Myocyte (in vitro differentiated cells): Measurements from ENCODE around the gene WDR3. TPM values are rescaled to one million over a fixed set of nuclear protein-coding genes. Genes with fewer than 3 reads are reported as not detected.
"Not testable (repeated sequence)": the region's sequence is repeated elsewhere in the genome, so short reads cannot be mapped to it uniquely, and the experiment has no call there.

ENCODE experiments used
- DNase-seq: peaks from one replicate; pipeline ENCODE4 v3.0.0-alpha.2; 2012; ENCODE audit warnings: low read depth
- polyA plus RNA-seq: library from polyadenylated mRNA; unstranded; fragments of >200 nt; gene quantifications from one replicate; pipeline ENCODE4 v1.2.1, GENCODE V29; 2012; ENCODE audit warnings: missing spikeins
- total RNA-seq: library from RNA; depleted of rRNA; stranded (reverse); fragments of >200 nt; gene quantifications from 2 replicates; pipeline ENCODE4 v1.2.3, GENCODE V29; 2014

WDR3 gene
- total RNA-seq: 22.0 and 39.8 TPM in 2 replicates
- polyA plus RNA-seq: 13.4 TPM

DNA sequence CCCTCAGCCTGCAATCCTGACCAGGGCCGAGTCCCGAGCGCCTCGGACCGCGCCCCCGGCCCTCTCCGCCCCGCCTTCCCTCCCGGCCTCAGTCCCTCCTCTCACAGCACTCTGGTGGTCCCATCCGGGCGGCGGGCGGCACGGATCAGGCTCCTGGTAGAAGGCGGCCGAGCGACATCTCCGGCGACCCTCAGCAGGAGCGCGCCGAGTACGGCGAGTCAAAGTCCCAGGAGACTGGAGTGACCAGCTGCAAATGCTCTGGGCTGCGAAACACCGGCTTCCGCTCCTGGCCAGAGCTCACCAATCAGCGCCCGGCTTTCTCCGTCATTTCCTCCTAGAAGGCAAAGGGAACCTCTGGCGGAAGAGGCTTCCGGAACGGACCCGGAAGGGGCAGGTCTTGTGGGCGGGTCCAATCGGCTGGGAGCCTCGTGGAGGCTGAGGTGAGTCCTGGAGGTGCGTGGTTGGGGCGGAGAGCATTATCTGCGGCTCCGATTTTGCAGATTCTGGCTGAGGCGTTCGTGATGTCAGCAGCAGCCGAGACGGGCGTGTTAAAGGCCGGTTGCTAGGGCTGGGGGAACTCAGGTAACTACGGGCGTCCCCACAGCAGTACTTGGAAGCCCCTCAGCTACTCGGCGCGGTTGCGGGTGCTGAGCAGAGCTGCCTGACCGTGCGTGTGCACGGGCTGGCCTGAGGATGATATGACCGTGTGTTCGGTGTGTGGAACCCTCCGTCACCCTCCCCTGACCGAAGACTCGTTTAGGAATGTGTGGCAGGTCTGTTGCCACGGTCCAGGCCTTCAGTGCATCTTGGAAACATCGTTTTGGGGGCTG is at the start of gene WDR3, which contains the start of gene GDAP2:
Gene WDR3 (plus strand): TSS at position 397 of the 830 bp plus-strand sequence. CDS start 3,581 bp downstream, outside the sequence.
Gene GDAP2 (minus strand): TSS at position 279 of the 830 bp plus-strand sequence. CDS start 9,264 bp downstream, outside the sequence.
- DNase-seq: peak; percentile 99

DNA sequence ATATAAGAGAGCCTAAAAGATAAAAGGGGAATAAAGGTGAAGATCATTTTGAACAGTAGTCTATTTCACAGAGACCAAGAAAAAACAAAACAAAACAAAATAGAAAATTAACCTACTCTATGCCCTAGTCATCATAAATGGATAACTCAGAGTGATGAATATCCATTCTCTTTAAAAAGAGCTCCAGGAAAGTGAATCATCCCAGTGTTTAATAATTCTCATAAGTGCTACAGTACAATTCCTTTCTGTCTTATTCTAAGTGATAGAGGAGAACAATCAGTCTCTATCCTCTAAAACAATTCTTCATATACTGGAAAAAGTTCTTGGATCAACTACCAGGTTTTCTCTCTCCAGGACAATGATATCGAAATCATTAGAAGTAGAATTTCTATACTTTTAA is 45.9 kb upstream of the WDR3 start:
- no peak for DNase-seq

- peak; percentile 13 for DNase-seq
These were observed 43.3 kb upstream of the WDR3 start for GRCh38 chr1:117886101-117886795.

GRCh38 chr1:117890452-117890851 is 39.1 kb upstream of the WDR3 start:
- DNase-seq: no peak

DNA sequence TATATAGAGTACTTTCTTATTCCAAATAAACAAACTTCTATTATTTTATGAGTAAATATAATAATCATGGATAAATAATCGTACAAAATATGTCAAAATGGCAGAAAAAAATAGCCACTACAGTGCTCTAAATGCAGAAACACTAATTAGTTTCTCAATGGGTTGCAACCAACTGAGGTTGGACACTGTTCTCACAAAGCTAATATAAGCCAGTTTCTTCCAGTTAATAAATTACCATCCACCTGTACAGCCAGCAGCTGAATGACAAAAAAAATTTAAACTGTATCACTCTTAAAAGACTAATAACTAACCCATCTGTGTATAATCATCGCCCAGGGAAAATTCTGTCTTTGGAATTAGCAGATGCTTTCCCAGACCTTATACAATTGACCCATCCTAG is 37.0 kb upstream of the WDR3 start:
- no peak for DNase-seq

- DNase-seq: no peak
These were observed 35.5 kb upstream of the WDR3 start for GRCh38 chr1:117894078-117894477.

DNA sequence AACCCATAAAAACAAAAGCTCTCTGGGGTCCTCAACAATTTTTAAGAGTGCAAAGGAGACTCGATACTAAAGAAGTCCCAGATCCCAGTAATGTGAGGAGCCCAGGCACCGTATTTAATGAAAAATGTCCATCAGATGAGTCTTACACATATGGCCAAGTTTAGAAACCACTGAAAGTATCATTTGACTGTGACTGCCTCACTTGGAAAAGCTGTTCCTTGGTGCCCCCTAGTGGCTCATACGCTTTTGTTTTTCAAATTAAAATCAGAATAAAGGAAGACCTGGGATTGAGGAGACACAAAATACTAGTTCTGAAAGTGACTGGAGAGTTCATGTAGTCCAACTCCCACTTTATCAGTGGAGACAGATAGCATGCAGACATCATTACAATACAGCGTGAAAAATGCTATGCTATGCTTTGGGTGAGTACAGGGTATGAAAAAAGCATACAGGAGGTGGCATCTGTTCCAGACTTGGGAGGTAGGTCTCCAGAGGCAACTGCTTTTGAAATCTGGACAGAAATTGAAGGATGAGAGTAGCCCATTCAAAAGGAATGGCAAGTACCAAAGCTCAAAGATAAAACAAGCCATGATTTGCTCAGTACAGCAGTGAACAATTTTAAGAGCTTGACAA is 33.9 kb upstream of the WDR3 start:
- DNase-seq: peak; percentile 85

DNA sequence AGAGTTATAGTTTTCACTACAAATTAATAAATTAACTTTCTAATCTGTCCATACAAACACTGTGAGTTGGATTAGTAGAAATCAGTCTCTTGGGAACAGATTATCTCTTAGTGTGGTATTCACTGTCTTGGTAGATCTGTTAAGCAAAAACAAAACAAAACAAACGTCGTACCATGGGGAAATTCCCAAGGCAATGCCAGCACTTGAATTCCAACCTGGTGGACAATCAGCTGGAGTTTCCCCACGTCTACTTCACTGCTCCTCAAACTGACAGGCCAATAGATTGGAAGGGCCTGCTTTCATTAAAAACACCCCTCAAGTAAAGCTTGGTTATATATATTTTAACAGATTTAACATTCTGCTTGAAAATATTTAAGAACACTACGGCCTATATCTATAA is 32.0 kb upstream of the WDR3 start:
- no peak for DNase-seq

DNA sequence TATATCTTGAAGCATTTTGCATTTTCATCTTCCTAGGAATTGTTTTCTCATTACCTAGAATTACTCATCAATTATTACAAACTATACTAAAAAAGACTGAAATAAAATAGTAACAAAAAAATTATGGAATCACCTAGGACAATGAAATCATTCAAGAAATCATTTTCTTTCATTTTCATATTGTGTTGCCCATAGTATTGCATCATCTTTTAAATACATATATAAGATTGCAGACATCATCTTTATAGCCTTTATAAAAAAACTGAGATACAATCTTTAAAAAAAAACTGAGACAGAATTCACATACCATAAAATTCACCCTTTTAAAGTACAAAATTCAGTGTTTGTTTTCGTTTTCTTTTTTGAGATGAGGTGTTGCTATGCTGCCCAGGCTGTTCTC is 29.7 kb upstream of the WDR3 start:
- DNase-seq: no peak

DNA sequence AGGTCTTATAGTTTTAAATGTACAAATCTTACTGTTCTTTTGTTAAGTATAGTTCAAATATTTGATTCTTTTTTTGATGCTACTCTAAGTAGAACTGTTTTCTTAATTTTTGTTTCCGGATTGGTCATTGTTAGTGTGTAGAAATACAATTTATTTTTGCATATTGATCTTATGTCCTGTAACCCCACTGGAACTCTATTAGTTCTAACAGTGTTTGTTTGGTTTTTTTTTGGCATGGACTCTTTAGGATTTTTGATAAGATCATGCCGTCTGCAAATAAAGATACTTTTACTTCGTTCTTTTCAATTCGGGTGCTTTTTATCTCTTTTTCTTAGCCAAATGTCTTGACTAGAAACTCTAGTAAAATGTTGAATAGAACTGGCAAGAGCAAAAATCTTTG is 26.6 kb upstream of the WDR3 start:
- no peak for DNase-seq

DNA sequence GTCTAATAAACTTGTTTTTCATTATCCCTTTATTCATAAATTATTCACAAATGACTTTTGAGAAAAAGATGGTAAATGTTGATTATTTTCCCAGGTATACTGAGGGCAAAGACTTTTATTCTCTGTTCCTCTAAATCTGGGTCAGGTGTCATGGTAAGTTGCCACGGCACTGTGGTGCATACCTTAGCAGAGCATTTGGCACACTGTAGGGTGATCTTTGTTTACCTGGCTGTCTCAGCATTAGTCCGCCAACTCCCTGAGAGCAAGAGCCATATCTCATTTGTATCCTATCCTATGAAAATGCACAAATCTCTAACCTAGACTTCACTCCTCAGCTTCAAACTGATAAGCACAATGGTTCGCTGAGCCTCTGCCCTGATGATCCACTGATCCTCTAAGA is 25.1 kb upstream of the WDR3 start:
- no peak for DNase-seq

- DNase-seq: no peak
These were observed 24.5 kb upstream of the WDR3 start for GRCh38 chr1:117905019-117905418.

GRCh38 chr1:117911051-117911450 is 18.5 kb upstream of the WDR3 start:
- DNase-seq: no peak

DNA sequence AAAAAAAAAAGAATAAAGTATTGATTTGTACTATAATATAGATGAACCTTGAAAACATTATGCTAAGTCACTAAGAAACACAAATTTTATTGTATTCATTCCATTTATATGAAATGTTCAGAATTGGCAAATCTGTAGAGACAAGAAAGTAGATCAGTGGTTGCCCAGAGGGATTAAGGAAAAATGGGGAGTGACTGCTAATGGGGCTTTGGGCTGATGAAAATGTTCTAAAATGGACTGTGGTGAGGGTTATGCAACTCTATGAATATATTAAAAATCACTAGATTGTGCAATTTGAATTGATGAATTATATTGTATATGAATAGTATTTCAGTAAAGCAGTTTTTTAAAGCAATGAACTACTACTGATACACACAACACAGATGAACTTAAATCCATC is 10.2 kb upstream of the WDR3 start:
- no peak for DNase-seq

GRCh38 chr1:117921991-117922390 is 7.5 kb upstream of the WDR3 start:
- no peak for DNase-seq

DNA sequence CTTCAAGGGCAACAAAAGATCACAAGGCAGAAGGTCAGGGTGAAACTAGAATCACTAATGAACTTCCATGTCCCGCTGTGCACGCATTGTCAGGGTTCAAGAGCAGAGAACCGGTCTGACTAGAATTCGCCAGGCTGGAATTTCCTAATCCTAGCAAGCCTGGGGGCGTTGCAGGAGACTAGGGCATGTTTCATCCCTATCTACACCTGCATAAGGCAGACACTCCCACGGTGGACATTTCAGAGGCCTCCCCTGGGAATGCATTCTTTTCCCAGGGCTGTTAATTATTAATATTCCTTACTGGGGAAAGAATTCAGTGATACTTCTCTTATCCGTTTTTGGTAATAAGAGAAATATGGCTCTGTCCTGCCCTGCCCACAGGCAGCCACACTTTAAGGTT is 6.8 kb upstream of the WDR3 start:
- not testable (repeated sequence) for DNase-seq

DNA sequence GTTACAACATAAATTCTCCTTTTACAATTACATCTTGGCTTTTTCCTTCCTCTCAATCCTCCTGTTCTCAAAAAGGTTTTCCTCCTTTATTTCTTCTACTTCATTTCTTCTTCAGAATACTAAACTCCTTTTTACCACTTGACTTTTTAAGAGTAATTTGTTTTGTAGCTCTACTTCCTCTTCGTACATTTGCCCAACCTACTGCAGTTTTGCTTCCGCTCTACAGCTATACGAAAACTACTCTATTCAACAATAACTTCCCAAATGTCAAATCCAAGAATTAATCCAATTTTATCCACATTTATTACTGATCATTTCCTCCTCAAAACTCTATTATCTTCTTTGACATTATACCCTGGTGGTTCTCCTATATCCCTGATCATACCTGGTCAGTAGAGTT is 3.6 kb upstream of the WDR3 start:
- DNase-seq: no peak

DNA sequence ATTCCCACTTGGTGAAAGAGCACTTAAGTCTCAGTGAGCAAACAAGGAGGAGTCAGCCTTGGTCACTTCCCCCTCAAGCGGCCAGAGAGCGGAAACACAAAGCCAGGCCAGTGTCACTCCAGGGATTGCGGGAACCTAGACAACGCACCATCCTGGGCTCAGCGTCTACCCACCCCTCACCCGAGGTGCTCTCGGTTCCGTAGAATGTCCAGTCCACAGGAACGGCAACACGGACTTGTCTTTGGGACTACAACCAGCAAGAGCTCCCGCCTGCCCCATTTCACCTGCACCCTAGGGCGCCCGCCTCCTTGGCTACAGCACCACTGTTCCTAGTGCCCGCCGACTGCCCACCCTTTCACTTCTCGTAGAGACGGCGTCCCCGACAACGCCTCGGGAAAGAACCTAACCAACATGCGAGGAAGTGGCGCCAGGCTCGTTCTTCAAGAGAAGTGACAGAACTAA is 627 bp upstream of the WDR3 start:
- peak; percentile 76 for DNase-seq

DNA sequence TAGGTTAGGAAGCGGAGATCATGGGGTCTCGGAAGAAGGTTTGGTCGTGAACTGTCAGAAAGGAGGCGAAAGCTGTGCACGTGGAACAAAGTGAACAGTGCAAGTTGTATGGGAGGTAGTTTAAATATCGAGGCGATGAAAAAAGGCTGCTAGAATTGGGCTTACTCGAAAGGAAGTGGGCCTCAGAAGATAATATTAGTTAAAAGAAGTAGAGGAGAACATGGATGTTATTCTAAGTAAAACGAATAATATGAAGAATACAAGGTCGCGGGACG is 571 bp downstream of the WDR3 start:
- no peak for DNase-seq

DNA sequence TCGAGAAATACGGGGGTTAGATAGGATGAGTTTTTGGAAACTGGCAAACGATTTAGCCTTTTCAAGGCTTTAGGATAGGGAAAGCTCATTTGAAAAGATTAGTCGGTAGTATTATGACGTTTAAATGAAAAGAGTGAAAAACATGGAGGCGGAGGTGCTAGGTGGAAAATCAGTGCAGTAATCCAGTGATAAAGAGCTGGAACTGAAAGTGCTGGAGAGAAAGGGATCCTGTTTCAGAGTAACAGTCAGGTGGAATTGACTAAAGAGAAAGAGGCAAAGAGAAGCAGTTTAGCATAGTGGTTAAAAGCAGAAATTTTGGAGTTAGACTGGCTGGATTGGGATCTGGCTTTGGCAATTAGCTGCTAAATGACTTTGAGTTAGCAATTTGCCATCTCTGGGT is 945 bp downstream of the WDR3 start:
- peak; percentile 3 for DNase-seq

- DNase-seq: no peak
These were observed 3.0 kb downstream of the WDR3 start for GRCh38 chr1:117932576-117932975.

DNA sequence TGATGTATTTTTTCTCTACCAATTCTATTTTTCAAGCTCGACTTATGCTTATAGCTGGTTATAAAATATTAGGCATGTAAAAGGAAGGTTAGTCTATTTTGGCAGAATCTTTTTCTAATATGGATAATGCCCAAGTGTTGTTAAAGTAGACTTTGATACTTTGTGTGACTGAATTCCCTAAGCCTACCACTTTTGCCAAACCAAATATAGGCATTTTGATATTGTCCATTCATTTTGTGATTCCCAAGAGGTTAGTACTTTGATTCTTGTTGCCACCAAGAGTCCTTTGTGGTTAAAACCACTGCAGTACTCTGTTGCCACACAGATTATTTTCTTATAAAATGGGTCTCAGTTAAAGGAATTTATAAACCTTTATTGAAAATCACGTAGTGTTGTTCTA is 4.2 kb downstream of the WDR3 start:
- DNase-seq: no peak
